SK-N-SH treated with all-trans-retinoic acid at 6 μM for 48 hours (cell line): ENCODE data around the gene EFNA3.

Source experiments
- ATAC-seq: fragments of 200-7000 bp; cut with Tn5 transposase; 3 replicates; pipeline ENCODE4 v1.9.1; 2020; ENCODE audit warnings: mild to moderate bottlenecking, moderate library complexity
- ARNTL ChIP-seq: fragments of 450-650 bp; formaldehyde crosslinking; IDR thresholded peaks from 2 replicates; pipeline ENCODE4 v1.5.0; 2020; ENCODE audit warnings: low read depth, mild to moderate bottlenecking, moderate library complexity, borderline replicate concordance
- CSDC2 ChIP-seq: fragments of 250-450 bp; sonication (Bioruptor Pico); IDR thresholded peaks from 2 replicates; pipeline ENCODE4 v1.5.0; 2020; ENCODE audit warnings: mild to moderate bottlenecking, moderate library complexity
- ESRRG ChIP-seq: fragments of 250-450 bp; sonication (Bioruptor Pico); IDR thresholded peaks from 2 replicates; pipeline ENCODE4 v1.6.1; 2021; ENCODE audit warnings: mild to moderate bottlenecking
- GLIS3 ChIP-seq: fragments of 250-450 bp; sonication (Bioruptor Pico); IDR thresholded peaks from 2 replicates; pipeline ENCODE4 v1.5.0; 2020; ENCODE audit warnings: mild to moderate bottlenecking, moderate library complexity
- ISL1 ChIP-seq: fragments of 250-450 bp; sonication (Bioruptor Pico); IDR thresholded peaks from 2 replicates; pipeline ENCODE4 v2.1.2; 2022; ENCODE audit warnings: mild to moderate bottlenecking, moderate library complexity
- OSR1 ChIP-seq: fragments of 250-450 bp; sonication (Bioruptor Pico); IDR thresholded peaks from 2 replicates; pipeline ENCODE4 v1.8.0; 2022; ENCODE audit warnings: moderate library complexity, mild to moderate bottlenecking, inconsistent platforms
- PPARA ChIP-seq: fragments of 250-450 bp; sonication (Bioruptor Pico); IDR thresholded peaks from 2 replicates; pipeline ENCODE4 v1.5.0; 2020; ENCODE audit warnings: mild to moderate bottlenecking, borderline replicate concordance
- SNAI2 ChIP-seq: fragments of 250-450 bp; sonication (Bioruptor Pico); IDR thresholded peaks from 2 replicates; pipeline ENCODE4 v1.5.0; 2020; ENCODE audit warnings: mild to moderate bottlenecking, moderate library complexity
- TCF4 ChIP-seq: fragments of 250-450 bp; sonication (Bioruptor Pico); IDR thresholded peaks from 2 replicates; pipeline ENCODE4 v1.8.0; 2021; ENCODE audit warnings: mild to moderate bottlenecking, moderate library complexity, borderline replicate concordance
- TOX ChIP-seq: fragments of 250-450 bp; sonication (Bioruptor Pico); IDR thresholded peaks from 2 replicates; pipeline ENCODE4 v1.8.0; 2021; ENCODE audit warnings: mild to moderate bottlenecking, moderate library complexity, borderline replicate concordance
- ZC3H10 ChIP-seq: fragments of 250-450 bp; sonication (Bioruptor Pico); IDR thresholded peaks from 2 replicates; pipeline ENCODE4 v1.5.1; 2021; ENCODE audit warnings: mild to moderate bottlenecking, moderate library complexity
- ZFP3 ChIP-seq: fragments of 250-450 bp; sonication (Bioruptor Pico); IDR thresholded peaks from 2 replicates; pipeline ENCODE4 v1.5.0; 2020; ENCODE audit warnings: mild to moderate bottlenecking, moderate library complexity
- ZFP30 ChIP-seq: fragments of 450-650 bp; formaldehyde crosslinking; IDR thresholded peaks from 2 replicates; pipeline ENCODE4 v1.5.0; 2022; ENCODE audit warnings: mild to moderate bottlenecking, moderate library complexity
- ZNF565 ChIP-seq: fragments of 450-650 bp; formaldehyde crosslinking; conservative IDR thresholded peaks from 2 replicates; pipeline ENCODE4 v1.5.0; 2020; ENCODE audit warnings: low read depth, mild to moderate bottlenecking, moderate library complexity
- ZNF70 ChIP-seq: fragments of 450-650 bp; formaldehyde crosslinking; IDR thresholded peaks from 2 replicates; pipeline ENCODE4 v1.5.0; 2020; ENCODE audit warnings: mild to moderate bottlenecking, moderate library complexity
- TF ChIP-seq, protein P1 (sequence below): fragments of 250-450 bp; sonication (Bioruptor Pico); IDR thresholded peaks from 2 replicates; pipeline ENCODE4 v1.5.1; 2020; ENCODE audit warnings: low read depth, mild to moderate bottlenecking, moderate library complexity
- TF ChIP-seq, protein P2 (sequence below): fragments of 250-450 bp; sonication (Bioruptor Pico); IDR thresholded peaks from 2 replicates; pipeline ENCODE4 v1.8.0; 2021; ENCODE audit warnings: low read depth, mild to moderate bottlenecking, moderate library complexity, borderline replicate concordance
- TF ChIP-seq, protein P3 (sequence below): fragments of 250-450 bp; sonication (Bioruptor Pico); IDR thresholded peaks from 2 replicates; pipeline ENCODE4 v1.5.0; 2020; ENCODE audit warnings: mild to moderate bottlenecking, moderate library complexity
- TF ChIP-seq, protein P4 (sequence below): fragments of 250-450 bp; sonication (Bioruptor Pico); IDR thresholded peaks from 2 replicates; pipeline ENCODE4 v1.5.1; 2021; ENCODE audit warnings: mild to moderate bottlenecking, moderate library complexity
- TF ChIP-seq, protein P5 (sequence below): fragments of 250-450 bp; sonication (Bioruptor Pico); IDR thresholded peaks from 2 replicates; pipeline ENCODE4 v1.8.0; 2020; ENCODE audit warnings: mild to moderate bottlenecking, moderate library complexity, borderline replicate concordance

EFNA3 gene

DNA sequence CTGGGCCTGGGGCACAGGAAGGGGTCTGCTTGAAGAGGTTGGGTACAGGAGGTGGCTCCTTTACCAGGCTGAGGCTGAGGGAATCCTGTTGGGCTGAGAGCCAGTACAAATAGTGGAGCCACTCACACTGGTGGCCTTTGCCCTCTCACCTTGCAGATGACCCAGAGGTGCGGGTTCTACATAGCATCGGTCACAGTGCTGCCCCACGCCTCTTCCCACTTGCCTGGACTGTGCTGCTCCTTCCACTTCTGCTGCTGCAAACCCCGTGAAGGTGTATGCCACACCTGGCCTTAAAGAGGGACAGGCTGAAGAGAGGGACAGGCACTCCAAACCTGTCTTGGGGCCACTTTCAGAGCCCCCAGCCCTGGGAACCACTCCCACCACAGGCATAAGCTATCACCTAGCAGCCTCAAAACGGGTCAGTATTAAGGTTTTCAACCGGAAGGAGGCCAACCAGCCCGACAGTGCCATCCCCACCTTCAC, 55.2 kb downstream of the EFNA3 start:
- ATAC-seq: no peak

DNA sequence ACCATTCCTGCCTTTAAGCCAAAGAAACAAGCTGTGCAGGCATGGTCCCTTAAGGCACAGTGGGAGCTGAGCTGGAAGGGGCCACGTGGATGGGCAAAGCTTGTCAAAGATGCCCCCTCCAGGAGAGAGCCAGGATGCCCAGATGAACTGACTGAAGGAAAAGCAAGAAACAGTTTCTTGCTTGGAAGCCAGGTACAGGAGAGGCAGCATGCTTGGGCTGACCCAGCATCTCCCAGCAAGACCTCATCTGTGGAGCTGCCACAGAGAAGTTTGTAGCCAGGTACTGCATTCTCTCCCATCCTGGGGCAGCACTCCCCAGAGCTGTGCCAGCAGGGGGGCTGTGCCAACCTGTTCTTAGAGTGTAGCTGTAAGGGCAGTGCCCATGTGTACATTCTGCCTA, 55.7 kb downstream of the EFNA3 start:
- ATAC-seq: no peak
- TF ChIP-seq GLIS3 (no peak), ZFP30 (CRISPR knock-in tag) (no peak), SNAI2 (CRISPR knock-in tag) (no peak)
- TF ChIP-seq, all 23 proteins: peak for 0

More for the DNA sequence above, 55.2 kb downstream of the EFNA3 start:
- TF ChIP-seq ESRRG (CRISPR knock-in tag) (no peak), OSR1 (no peak), ZNF70 (CRISPR knock-in tag) (no peak), ZC3H10 (CRISPR knock-in tag) (no peak), SNAI2 (CRISPR knock-in tag) (no peak), ARNTL (no peak), ZFP3 (no peak), ISL1 (CRISPR knock-in tag) (no peak), TCF4 (CRISPR knock-in tag) (no peak), TOX (no peak), CSDC2 (CRISPR knock-in tag) (no peak)
- TF ChIP-seq, protein P1, sequence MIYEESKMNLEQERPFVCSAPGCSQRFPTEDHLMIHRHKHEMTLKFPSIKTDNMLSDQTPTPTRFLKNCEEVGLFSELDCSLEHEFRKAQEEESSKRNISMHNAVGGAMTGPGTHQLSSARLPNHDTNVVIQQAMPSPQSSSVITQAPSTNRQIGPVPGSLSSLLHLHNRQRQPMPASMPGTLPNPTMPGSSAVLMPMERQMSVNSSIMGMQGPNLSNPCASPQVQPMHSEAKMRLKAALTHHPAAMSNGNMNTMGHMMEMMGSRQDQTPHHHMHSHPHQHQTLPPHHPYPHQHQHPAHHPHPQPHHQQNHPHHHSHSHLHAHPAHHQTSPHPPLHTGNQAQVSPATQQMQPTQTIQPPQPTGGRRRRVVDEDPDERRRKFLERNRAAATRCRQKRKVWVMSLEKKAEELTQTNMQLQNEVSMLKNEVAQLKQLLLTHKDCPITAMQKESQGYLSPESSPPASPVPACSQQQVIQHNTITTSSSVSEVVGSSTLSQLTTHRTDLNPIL (CRISPR knock-in tag): no peak
- TF ChIP-seq, protein P2, sequence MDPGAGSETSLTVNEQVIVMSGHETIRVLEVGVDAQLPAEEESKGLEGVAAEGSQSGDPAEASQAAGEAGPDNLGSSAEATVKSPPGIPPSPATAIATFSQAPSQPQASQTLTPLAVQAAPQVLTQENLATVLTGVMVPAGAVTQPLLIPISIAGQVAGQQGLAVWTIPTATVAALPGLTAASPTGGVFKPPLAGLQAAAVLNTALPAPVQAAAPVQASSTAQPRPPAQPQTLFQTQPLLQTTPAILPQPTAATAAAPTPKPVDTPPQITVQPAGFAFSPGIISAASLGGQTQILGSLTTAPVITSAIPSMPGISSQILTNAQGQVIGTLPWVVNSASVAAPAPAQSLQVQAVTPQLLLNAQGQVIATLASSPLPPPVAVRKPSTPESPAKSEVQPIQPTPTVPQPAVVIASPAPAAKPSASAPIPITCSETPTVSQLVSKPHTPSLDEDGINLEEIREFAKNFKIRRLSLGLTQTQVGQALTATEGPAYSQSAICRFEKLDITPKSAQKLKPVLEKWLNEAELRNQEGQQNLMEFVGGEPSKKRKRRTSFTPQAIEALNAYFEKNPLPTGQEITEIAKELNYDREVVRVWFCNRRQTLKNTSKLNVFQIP (CRISPR knock-in tag): no peak

DNA sequence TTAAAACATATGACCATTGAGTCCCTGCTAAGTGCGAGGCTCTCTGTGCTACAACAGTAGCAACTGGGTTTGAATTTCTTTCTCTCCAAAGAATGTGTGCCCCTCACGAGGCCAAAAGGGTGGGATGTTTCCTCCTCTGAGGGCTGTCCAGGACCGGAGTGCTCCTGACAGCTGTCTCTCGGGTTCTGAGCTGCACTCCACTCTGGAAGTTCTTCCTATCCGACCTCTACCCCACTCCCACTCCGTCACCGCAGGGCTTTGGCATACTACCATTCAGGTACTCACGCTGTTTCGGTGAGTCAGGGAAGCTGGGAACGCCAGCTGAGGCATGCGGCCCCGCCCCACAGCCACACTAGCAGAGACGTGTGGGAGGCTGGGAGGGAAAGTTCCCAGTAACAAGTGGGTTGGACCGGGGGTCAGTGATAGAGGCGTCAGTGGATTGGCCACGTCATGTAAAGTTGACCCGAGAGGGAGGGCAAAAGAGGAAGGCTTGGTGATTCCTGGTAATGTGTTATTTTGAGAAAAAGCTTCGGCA, 56.3 kb downstream of the EFNA3 start:
- TF ChIP-seq SNAI2 (CRISPR knock-in tag) (no peak), ESRRG (CRISPR knock-in tag) (no peak), ZNF565 (CRISPR knock-in tag) (no peak), PPARA (CRISPR knock-in tag) (no peak), ZFP30 (CRISPR knock-in tag) (no peak), CSDC2 (CRISPR knock-in tag) (no peak), ARNTL (no peak), ZC3H10 (CRISPR knock-in tag) (no peak), GLIS3 (no peak), TCF4 (CRISPR knock-in tag) (no peak), ZNF70 (CRISPR knock-in tag) (no peak), TOX (no peak), OSR1 (no peak), ZFP3 (no peak)
- TF ChIP-seq, protein P1 (CRISPR knock-in tag): no peak
- TF ChIP-seq, protein P3, sequence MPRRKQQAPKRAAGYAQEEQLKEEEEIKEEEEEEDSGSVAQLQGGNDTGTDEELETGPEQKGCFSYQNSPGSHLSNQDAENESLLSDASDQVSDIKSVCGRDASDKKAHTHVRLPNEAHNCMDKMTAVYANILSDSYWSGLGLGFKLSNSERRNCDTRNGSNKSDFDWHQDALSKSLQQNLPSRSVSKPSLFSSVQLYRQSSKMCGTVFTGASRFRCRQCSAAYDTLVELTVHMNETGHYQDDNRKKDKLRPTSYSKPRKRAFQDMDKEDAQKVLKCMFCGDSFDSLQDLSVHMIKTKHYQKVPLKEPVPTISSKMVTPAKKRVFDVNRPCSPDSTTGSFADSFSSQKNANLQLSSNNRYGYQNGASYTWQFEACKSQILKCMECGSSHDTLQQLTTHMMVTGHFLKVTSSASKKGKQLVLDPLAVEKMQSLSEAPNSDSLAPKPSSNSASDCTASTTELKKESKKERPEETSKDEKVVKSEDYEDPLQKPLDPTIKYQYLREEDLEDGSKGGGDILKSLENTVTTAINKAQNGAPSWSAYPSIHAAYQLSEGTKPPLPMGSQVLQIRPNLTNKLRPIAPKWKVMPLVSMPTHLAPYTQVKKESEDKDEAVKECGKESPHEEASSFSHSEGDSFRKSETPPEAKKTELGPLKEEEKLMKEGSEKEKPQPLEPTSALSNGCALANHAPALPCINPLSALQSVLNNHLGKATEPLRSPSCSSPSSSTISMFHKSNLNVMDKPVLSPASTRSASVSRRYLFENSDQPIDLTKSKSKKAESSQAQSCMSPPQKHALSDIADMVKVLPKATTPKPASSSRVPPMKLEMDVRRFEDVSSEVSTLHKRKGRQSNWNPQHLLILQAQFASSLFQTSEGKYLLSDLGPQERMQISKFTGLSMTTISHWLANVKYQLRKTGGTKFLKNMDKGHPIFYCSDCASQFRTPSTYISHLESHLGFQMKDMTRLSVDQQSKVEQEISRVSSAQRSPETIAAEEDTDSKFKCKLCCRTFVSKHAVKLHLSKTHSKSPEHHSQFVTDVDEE (CRISPR knock-in tag): no peak
- TF ChIP-seq, protein P4, sequence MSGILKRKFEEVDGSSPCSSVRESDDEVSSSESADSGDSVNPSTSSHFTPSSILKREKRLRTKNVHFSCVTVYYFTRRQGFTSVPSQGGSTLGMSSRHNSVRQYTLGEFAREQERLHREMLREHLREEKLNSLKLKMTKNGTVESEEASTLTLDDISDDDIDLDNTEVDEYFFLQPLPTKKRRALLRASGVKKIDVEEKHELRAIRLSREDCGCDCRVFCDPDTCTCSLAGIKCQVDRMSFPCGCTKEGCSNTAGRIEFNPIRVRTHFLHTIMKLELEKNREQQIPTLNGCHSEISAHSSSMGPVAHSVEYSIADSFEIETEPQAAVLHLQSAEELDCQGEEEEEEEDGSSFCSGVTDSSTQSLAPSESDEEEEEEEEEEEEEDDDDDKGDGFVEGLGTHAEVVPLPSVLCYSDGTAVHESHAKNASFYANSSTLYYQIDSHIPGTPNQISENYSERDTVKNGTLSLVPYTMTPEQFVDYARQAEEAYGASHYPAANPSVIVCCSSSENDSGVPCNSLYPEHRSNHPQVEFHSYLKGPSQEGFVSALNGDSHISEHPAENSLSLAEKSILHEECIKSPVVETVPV (CRISPR knock-in tag): no peak
- TF ChIP-seq, protein P5, sequence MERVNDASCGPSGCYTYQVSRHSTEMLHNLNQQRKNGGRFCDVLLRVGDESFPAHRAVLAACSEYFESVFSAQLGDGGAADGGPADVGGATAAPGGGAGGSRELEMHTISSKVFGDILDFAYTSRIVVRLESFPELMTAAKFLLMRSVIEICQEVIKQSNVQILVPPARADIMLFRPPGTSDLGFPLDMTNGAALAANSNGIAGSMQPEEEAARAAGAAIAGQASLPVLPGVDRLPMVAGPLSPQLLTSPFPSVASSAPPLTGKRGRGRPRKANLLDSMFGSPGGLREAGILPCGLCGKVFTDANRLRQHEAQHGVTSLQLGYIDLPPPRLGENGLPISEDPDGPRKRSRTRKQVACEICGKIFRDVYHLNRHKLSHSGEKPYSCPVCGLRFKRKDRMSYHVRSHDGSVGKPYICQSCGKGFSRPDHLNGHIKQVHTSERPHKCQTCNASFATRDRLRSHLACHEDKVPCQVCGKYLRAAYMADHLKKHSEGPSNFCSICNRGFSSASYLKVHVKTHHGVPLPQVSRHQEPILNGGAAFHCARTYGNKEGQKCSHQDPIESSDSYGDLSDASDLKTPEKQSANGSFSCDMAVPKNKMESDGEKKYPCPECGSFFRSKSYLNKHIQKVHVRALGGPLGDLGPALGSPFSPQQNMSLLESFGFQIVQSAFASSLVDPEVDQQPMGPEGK: no peak
- TF ChIP-seq, protein P2 (CRISPR knock-in tag): no peak
- peak; percentile 65 for ATAC-seq
